NOMO-1 treated with DMSO at 0.1 percent for 48 hours (cell line): ENCODE measurements around the gene CHN2.
A peak's percentile ranks its signal among the peaks of the same experiment; 100 is the strongest.

Experiments used
- DNase-seq: peaks from one replicate; lab custom pipeline; 2025; ENCODE audit not compliant: unreplicated experiment; lab: John Stamatoyannopoulos, UW

Gene CHN2

DNA sequence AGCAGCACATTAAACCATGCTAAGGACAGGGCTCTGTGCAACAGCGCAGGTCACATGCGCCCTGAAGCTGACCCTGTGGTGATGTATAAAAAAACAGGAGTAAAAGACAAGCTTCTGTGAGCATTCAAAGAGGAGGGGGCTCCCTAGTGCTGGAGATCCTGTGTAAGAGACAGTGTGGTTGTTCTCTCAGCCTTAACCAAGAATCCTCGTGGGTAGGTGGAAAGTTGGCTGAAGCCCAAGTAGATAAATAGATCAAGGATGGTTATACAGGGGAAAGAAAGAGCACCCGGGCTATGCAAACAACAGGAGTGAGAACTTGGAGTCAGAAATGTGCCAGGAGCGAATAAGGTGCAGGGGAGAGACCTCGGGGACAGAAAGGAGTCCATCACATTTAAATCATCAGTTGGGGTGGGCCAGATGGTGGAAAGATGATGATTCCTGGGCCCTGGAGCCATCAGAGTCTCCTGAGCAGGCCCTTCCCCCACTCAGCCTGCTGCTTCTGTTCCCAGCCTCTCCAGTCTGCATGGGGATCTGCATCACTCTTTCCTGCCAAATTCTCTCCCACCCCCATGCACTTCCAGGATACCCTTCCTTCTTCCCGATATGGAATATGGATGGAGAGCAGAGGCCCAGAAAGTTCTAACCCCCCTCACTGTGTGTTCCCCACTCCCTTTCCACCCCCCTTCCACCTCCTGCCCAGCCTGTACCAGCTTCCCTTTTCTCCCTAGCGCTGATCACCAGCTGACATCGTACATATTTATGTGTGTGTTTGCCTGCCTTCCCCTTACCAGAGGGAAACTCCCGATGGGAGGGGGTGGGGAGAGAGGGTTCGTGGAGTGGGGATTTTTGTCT lies 291.0 kb downstream of the CHN2 start:
- peak; percentile 4 for DNase-seq

DNA sequence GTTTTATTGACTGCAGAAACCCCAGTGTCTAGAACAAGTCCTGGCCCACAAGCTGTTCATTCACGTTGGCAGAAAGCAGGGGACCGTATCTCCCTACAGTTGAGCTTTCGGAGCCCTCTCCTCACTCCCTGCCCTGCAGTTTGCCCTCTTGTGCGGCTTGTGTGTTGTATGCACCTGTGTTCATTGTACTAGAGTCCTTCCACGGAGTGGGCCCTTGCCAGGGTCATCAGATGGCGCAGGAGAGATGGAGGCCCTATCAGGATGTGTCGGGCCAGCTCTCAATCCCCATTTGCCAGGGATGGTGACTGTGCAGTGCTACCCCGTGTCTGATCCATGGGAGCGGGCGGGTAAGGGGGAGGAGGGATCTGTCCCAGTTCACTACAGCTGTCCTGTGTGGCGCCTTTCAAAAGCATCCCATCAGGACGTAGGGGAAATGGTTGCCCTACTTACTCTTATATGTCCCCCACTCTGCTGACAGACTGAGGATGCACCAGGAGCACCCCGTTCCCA lies 291.7 kb downstream of the CHN2 start:
- no peak for DNase-seq

DNA sequence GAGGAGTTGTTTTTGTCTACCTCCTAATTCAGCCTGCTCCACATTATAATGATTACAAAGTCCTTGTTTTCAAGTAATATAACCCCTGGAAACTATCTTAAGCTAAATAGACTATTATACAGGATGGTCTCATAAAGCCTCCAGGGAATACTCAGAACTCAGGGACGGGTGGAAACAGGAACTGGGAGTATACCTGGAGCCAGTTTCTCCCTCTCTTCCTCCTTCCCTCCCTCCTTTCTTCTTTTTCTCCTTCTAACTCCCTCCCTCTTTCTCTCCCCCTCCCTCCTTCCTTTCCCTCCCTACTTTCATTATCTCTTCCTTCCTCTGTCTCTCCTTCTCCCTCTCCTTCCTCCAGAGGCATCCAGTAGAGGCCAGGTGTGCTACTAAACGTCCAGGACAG lies 292.8 kb downstream of the CHN2 start:
- no peak for DNase-seq

DNA sequence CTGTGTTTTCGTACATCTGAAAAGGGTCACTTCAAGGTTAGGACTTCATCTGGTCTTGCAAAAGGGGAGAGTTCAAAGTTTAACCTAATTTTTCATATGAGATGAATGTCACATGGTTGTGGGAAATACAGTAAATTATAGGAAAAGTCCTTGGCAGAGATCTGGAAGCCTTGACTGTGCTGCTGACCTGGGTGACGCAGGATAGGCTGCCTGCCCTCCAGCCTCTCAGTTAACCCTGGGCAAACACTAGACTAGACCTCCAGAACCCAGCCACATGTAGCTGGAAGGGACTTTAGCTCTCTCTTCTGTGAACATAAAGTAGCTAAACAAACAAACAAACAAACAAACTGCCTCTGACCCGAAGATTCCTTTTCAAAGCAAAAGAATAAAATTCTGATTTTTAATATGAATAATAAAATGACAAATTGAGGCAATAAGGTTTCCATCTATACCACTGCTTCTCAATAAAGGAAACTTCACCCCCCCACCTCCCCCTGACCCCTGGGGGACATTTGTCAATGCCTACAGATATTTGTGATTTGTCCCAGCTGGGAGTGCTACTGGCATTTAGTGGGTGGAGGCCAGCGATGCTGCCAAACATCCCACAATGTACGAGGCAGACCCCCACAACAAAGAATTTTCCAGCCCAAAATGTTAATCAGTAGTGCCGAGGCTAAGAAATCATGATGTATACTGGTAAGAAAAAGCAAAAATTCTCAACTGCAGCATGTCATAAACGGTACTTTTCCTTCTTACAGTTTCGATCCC lies 293.8 kb downstream of the CHN2 start:
- no peak for DNase-seq

DNA sequence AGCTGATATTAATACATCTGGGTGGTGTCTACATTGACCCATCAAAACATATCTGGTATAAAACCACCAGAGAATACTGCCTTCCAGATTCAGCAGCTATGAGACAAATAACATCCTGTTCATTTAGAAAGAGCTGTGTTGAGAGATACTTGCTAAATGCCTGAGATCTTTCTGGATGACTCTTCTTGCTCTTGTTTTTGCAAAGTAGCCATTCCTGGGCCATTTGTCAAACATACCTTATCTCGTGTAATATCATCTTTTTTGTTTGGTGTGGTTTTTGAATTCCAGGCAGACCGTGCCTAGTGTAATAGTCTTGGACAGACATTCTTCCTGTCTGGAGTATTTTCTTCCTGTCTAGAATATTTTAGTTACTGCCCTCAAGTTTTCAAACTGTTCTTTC lies 294.4 kb downstream of the CHN2 start:
- DNase-seq: no peak

DNA sequence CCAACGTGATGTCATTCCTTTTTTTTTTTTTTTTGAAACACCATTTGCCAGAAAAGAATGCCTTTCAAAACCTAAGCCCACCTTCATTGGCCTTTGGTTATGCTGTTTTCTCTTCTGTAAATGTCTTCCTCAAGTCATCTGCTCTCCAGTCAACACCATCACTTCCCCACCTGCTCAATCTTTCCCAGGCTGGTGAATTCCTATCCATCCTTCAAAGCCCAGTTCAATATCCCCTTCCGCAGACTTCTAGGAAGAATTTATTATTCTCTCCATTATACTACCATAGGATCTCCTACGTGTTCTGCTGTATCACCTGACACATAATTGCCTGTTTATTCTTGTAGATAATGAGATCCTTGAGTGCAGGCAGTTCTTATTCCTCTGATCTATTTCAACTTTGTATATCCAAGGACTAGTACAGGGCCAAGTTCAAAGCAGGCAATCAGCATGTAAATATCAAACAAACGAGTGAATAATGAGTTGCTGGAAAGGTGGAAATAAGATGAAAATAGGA lies 295.6 kb downstream of the CHN2 start:
- DNase-seq: no peak

DNA sequence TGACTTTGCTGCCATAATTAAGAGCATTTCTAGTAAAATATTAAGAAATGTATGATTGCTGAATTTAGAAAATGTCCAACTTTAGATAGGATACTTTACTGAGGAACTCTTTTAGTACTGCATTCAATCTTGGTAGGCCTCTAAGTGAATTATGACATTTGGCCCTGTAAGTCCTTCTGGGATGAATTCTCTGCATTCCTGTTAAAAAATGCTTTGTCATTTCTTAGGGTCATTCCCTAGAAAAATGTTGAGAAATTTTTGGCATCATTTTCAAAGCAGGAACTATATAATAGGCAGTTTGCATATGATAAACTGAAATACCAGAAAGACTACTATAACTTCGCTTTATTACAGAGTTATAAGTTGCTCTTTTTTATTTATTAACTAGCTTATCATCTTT lies 299.8 kb downstream of the CHN2 start:
- no peak for DNase-seq

DNA sequence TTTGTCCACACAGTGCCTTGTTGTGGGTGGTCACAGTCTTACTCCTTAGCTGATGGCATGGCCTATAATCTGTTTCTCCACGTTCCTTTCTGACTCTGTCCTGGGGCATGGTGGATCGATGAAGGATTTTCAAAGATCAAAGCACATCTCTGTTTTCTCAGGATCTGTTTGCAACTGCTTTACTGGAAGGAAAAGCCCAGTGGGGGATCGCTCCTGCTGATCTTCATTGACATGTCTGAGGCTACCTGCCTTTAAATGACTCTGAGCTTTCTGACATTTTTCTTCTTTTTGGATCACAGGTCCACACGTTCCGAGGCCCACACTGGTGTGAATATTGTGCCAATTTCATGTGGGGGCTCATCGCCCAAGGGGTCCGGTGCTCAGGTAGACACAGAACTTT lies 301.1 kb downstream of the CHN2 start:
- DNase-seq: no peak

DNA sequence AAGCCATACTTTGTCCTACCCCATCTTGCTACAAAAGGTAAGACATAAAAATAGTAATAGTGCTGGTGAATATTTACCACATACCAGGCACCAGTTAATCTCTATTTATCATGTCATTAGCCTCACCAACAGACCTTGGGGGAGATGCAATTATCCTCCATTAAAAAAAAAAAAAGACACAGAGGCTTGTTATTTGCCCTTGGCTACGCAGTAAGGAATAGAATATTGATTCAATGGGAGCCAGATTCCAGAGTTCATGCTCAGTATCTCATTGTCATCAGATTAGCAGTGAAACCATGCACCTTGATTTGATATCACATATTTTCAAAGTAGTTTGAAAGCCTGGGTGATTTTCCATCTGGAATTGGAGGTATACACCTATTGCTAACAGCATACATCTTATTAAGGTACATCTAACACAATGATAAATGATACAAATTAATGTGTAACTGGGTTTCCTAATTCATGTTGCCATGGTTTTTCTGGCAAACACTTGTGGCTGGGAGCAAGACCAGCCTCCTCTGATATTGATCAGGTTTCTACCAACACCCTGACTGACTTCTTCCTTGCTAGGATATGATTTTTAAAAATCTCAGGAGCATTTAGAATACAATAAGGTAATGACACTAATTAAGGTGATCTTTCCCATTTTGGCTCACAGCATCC lies 301.9 kb downstream of the CHN2 start:
- no peak for DNase-seq

DNA sequence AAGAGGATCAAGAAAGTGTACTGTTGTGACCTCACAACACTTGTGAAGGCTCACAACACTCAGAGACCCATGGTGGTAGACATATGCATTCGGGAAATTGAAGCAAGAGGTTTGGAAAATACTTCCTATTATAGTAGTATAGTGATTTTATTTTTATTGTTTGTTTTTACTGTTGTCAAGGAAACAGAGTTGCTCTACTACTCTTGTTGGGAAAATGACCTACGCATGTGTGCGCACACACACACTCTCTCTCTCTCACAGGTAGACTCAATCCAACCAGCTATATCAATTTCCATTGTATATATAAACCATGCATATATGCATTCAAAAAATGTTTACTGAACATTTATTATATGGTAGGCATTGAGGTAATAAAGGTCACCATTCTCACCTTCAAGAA lies 305.4 kb downstream of the CHN2 start:
- no peak for DNase-seq

DNA sequence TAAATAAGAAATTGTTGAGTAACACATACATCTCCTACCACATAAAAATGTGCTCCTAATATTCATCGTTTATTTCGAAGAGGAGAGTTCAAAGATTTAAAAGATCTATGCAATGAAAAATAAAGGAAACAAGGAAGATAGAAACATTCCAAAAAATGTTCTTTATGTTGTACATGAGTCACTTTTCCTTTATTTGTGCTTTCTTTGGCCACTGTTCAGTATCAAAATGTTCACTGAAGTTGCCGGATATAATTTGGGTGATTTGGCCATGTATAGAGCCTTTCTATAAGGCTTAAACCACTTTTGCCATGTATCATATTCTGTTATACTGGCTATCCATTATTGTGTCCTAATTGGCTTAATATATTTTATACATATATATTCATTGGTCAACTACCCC lies 306.1 kb downstream of the CHN2 start:
- DNase-seq: no peak

DNA sequence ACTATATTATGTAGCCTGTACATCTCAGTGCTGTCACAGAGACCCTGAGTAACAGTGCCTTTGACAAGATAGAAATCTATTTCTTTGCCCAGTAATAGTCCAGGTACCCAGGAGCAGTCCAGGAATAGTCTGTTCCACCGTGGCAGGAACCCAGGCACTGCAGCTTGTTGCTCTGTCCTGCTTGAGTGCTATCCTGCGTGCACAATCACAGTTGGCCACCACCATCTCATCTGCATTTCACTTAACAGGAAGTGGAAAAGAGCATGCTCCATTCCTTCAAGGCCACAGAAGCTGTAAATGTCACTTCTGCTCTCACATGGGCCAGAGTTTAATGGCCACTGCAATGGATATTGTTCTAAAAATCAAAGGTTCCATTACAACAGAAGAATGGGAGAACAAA lies 307.6 kb downstream of the CHN2 start:
- DNase-seq: no peak

DNA sequence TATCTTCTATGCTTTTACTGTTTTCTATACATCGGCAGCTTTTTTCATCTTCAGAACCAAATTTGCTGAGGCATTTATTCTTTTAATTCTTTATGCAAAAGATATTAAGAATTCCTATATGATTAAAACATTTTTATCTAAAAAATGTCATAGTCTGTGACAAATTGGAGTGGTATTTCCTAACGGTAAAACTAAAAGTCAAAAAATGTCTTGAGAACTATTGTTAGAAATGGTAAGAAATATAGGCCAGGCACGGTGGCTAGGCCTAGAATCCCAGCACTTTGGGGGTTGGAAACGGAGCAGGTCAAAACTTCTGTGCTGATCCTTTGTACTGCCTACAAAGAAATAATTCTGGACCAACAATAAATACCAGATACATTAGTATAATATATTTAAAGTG lies 311.4 kb downstream of the CHN2 start:
- DNase-seq: no peak

DNA sequence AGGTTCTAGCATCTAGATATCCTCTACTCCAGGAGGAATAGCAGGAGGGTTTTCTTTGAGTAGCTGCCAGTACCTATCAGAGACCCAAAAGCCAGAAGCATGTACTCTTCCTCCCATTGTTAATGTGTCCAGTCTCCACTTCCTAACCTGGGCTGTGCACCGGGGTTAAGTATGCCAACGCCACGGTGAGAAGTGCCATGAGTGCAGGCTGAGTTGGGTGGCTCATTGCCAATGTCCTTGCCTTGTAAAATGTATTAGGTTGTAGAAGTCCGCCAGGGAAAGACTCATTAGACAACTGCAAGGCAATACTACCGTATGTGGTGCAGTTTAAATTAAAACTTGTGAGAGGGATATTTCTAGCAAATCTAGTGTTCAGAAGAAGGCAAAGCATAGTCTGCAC lies 314.0 kb downstream of the CHN2 start:
- no peak for DNase-seq

DNA sequence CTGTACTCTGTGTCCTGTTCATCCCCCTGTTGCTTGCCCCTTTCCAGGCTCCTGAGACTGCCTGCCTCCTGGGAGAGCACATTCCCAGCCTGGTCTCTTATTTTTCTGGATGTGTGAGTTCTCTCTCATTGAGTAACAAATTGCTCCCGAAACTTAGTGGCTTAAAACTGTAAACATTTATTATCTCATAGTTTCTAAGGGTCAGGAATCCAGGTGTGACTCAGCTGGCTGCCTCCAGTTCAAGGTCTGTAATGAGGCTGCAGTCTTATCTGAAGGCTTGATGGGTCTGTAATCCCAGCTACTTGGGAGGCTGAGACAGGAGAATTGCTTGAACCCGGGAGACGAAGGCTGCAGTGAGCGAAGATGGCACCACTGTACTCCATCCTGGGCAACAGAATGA lies 315.5 kb downstream of the CHN2 start:
- DNase-seq: no peak

DNA sequence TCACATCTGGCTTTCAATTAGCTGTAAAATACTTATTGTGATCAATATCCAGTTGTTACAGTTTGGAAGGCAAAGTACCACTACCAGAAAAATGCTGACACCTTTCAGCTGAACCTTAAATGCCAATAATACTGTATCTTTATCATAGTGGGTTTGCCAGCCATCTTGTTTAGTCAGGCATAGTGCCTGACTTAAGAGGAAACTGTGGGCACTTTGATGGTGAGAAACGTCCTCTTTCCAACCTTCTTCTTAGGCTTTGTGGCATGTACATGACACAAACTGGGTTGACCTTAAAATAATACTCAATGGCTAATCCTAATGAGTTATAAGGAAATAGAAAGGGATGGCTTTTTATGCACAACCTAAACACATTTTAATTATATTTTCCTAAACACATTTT lies 316.8 kb downstream of the CHN2 start:
- no peak for DNase-seq

DNA sequence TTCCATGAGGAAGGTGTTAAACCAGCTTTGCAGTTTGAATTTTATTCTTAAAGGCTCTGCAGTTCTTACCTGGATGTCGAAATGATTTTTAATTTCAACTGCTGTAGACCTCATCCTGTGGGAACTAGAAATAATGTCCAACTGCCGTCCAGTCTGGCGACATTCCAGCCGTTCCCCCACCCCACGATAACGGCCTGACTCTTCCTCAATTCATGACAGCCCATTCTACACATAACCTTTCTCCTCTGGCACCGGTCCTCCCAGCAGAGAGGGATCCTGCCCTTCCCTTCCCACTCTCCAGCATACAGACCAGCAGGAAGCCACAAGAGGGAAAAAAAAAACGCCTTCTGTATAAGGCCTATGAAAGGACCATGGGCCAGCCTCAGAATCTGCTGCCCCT lies 317.3 kb downstream of the CHN2 start:
- DNase-seq: no peak

DNA sequence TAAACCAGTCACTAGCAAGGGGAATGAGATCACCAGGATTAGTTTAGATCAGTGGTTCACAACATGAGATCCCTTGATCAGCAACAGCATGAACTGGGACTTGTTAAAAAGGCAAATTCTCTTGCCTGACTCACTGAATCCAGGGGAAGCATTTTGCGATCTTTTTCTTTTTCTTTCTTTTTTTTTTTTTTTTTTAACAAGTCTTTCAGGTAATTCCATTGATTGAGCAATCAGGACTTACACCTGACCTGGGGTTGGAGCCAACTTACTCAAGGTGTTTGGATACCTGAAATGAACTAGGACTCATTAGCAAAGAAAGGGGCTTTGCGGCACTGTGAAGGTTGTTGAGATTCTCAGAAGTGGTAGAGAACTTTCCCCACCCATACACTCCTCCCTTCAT lies 321.9 kb downstream of the CHN2 start:
- DNase-seq: no peak

DNA sequence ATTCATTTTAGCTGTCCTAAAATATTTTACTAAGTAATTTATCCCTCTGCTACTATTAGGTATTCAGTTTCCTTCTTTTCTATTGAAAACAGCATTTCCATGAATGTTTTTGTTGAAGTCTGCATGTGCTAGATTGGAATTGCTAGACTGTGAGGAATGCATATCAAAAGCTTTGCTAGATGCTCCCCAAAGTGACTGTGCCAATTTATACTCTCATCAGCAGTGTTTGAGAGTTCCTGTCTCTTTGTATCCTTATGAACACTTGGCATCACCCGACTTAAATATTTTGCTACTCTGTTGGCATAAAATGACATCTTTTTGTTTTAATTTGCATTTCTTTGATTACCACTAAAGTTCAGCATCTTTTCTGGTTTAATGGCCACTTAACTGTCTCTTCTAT lies 324.0 kb downstream of the CHN2 start:
- no peak for DNase-seq

DNA sequence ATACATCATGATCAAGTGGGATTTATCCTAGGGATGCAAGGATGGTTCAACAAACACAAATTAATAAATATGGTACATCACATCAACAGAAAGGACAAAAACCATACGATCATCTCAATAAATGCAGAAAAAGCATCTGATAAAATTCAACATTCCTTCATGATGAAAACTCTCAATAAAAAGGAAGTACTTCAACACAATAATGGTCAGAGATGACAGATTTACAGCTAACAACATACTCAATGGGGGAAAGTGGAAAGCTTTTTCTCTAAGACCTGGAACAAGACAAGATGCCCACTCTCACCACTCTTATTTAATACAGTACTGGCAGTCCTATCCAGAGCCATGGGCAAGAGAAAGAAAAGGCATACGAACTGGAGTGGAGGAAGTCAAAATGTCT lies 329.2 kb downstream of the CHN2 start:
- DNase-seq: no peak

DNA sequence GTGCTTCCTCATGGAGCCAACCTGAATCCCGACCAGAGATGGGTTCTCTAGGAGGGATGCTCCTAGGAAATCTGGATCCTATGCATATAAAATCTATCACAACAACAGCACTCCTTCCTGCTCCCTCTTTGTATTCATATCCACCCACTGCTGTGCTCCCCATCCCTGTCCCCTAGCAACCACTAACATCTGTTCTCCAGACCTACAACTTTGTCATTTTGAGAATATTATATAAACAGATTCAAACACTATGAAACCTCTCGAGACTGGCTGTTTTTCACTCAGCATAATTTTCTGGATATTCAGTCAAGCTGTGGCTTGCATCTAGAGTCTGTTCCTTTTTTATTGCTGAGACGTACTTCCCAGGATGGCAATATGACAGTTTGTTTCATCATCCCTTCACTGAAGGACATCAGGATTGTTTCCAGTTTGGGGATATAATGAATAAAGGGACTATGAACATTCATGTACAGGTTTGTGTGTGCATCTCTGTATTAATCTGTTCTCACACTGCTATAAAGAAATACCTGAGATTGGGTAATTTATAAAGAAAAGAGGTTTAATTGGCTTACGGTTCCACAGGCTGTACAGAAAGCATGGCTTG lies 333.0 kb downstream of the CHN2 start:
- DNase-seq: no peak
